GM13977 (cell line): ENCODE results near the gene CARMIL1.

Experiments used
- DNase-seq: peaks from one replicate; pipeline ENCODE4 v3.0.0; 2012; ENCODE audit warnings: low spot score
- CTCF ChIP-seq: IDR thresholded peaks from 2 replicates; pipeline ENCODE4 v1.5.1; 2012; ENCODE audit warnings: mild to moderate bottlenecking, control low read depth; ENCODE audit not compliant: insufficient read depth; ENCODE audit errors: extremely low read depth, missing control alignments
- in situ Hi-C: fragments of 300-500 bp; cut with MboI; formaldehyde crosslinking; loops from one replicate; pipeline ENCODE4 v1.12.0; 2022; ENCODE audit warnings: low sequenced_read_pairs, low pct_unique_long_range_greater_than_20kb, mixed read lengths, inconsistent platforms; ENCODE audit not compliant: unreplicated experiment

Gene CARMIL1

GRCh38 chr6:25311331-25311840 is 32.2 kb downstream of the CARMIL1 start:
- TF ChIP-seq CTCF = no peak
- no peak for DNase-seq
- in situ Hi-C loops = no loop called here

GRCh38 chr6:25312034-25312620 is 33.0 kb downstream of the CARMIL1 start:
- in situ Hi-C loops = no loop called here
- TF ChIP-seq CTCF = no peak
- DNase-seq = no peak

- TF ChIP-seq CTCF = no peak
- in situ Hi-C loops = no loop called here
- DNase-seq = no peak
Measured at GRCh38 chr6:25312703-25313102, 33.5 kb downstream of the CARMIL1 start.

- TF ChIP-seq CTCF = no peak
- no peak for DNase-seq
- in situ Hi-C loops = no loop called here
Measured at GRCh38 chr6:25314509-25315175, 35.5 kb downstream of the CARMIL1 start.

- no peak for DNase-seq
- TF ChIP-seq CTCF = no peak
- in situ Hi-C loops = no loop called here
Measured at GRCh38 chr6:25315194-25316177, 36.3 kb downstream of the CARMIL1 start.

GRCh38 chr6:25316626-25317025 is 37.5 kb downstream of the CARMIL1 start:
- TF ChIP-seq CTCF = no peak
- DNase-seq = no peak
- in situ Hi-C loops = no loop called here
